Germinal center (tissue), 1 donor: ENCODE measurements around the gene THEM4.
A peak's percentile ranks its signal among the peaks of the same experiment; 100 is the strongest.

Experiments used
- DNase-seq: peaks from one replicate; pipeline ENCODE4 v3.0.0; 2012; ENCODE audit warnings: mixed read lengths, low spot score

The THEM4 gene

GRCh38 chr1:151909167-151910149 lies at the start of gene THEM4:
Gene THEM4 (minus strand): TSS chr1:151909511. CDS start chr1:151909458, 53 bp downstream.
- DNase-seq = peak; percentile 96

- no peak for DNase-seq
These were observed 49.6 kb upstream of the THEM4 start for GRCh38 chr1:151958959-151959358.

- DNase-seq = no peak
These were observed 47.7 kb upstream of the THEM4 start for GRCh38 chr1:151956957-151957497.

GRCh38 chr1:151953409-151954094 lies 44.2 kb upstream of the THEM4 start:
- no peak for DNase-seq

GRCh38 chr1:151952811-151953210 lies 43.5 kb upstream of the THEM4 start:
- DNase-seq = no peak

- no peak for DNase-seq
These were observed 40.3 kb upstream of the THEM4 start for GRCh38 chr1:151949371-151950193.

- DNase-seq = no peak
These were observed 39.2 kb upstream of the THEM4 start for GRCh38 chr1:151948506-151948905.

GRCh38 chr1:151947140-151947539 lies 37.8 kb upstream of the THEM4 start:
- no peak for DNase-seq

GRCh38 chr1:151945725-151946722 lies 36.7 kb upstream of the THEM4 start:
- DNase-seq = peak; percentile 77

- no peak for DNase-seq
These were observed 35.7 kb upstream of the THEM4 start for GRCh38 chr1:151944857-151945575.

GRCh38 chr1:151944126-151944856 lies 35.0 kb upstream of the THEM4 start:
- no peak for DNase-seq

GRCh38 chr1:151943591-151943990 lies 34.3 kb upstream of the THEM4 start:
- DNase-seq = no peak

GRCh38 chr1:151942882-151943281 lies 33.6 kb upstream of the THEM4 start:
- no peak for DNase-seq

GRCh38 chr1:151940541-151940940 lies 31.2 kb upstream of the THEM4 start:
- DNase-seq = no peak

GRCh38 chr1:151939779-151940178 lies 30.5 kb upstream of the THEM4 start:
- DNase-seq = no peak

GRCh38 chr1:151939141-151939540 lies 29.8 kb upstream of the THEM4 start:
- no peak for DNase-seq

- DNase-seq = no peak
These were observed 27.3 kb upstream of the THEM4 start for GRCh38 chr1:151936653-151937052.

GRCh38 chr1:151935894-151936602 lies 26.7 kb upstream of the THEM4 start:
- DNase-seq = no peak

- no peak for DNase-seq
These were observed 25.8 kb upstream of the THEM4 start for GRCh38 chr1:151935154-151935553.
